ENCODE measurements around the gene MACROD2. TPM values are rescaled to one million over a fixed set of nuclear protein-coding genes. Genes with fewer than 3 reads are reported as not detected.

Gene MACROD2
- polyA plus RNA-seq, 4 donors, result 13.0 to 15.9 (median 14.0) TPM

DNA sequence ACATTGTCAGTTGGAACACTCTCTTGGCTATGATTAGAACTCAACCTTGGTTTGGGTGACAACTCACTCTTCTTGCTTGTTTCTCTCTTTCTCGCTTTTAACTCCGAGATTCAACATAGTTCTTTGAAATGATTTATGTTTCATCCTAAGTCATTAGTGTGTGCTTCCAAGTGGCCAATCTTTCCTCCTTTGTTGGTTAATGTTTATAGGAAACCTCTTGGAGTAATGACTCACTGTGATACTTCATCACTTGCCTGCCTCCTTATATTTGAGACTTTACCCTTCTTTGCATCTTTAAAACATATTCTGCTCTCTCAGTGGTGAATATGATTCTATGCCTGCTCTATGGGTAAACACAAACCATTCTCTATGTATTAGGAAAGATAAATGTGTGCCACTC is 621.8 kb downstream of the MACROD2 start:
- DNase-seq (ENCODE audit: low read depth in 4 of 4, low spot score in 2 of 4), result peak in 1 of 4 donors; percentile 8

DNA sequence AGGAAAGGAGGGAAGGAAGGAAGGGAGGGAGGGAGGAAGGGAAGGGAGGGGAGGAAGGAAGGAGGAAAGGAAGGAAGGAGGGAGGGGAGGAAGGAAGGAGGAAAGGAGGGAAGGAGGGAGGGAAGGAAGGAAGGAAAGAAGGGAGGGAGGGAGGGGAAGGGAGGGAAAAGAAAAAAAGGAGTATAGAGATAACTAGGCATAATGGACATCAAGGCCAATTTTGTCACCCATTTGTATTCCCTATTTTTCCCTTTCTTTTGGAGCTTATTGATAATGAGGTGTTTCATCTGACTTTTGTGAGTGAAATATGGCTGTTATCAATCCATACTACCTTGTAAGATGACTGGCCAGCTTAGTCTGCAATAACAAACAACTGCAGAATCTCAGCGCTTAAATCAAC is 624.1 kb downstream of the MACROD2 start:
- DNase-seq (ENCODE audit: low read depth in 4 of 4, low spot score in 2 of 4), result no peak

DNA sequence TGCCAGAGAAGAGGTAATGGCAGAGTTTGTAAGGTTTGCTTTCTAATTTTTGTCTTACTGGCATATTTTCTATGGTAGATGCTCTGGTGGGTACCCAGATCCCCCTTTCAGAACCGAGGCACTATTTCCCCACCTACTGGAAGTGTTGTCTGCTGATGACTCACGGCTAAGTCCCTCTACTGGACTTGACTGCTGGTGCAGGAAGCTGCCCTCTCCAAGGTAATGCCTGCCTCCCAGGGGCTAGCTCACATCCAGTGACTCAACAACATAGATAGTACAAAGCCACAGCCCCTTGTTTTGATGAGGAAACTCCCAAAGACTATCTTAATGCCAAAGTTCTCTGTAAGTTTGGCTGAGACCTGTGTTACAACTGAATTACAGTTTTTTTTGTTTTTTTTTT is 627.5 kb downstream of the MACROD2 start:
- no peak for DNase-seq (ENCODE audit: low read depth in 4 of 4, low spot score in 2 of 4)

DNA sequence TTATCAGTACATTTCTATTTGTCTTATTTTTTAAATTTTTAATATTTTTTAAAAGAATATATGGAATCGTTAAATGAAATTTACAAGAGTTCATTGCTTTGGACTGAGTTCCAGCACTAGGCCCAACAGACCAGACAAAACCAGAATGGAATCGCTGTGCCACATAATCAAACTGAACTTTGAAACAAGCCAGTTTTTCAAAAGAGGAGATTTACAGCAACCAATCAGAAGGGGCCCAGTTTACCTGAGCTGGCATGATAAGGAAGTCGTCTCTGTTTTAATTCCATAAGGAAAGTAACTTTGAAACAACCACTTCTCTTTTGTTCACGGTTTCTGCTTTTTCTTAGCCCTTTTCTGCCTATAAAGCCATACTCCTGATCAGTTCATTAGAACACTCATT is 635.7 kb downstream of the MACROD2 start:
- DNase-seq (ENCODE audit: low read depth in 4 of 4, low spot score in 2 of 4), result no peak

DNA sequence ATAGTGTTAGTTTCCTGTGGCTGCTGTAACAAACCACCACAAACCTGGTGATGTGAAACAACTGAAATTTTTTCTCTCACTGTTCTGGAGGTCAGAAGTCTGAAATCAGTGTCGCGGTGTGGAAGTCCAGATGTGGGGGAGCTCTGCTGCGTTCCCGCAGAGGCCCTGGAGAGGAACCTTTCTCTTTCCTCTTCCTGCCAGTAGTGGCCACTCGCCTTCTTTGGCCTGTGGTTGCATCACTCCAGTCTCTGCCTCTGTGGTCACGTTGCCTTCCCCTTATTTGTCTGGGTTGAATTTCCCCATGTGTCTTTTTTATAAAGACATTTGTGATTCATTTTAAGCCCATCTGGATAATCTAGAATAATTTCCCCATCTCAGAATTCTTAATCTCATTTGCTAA is 637.6 kb downstream of the MACROD2 start:
- DNase-seq (ENCODE audit: low read depth in 4 of 4, low spot score in 2 of 4), result no peak

DNA sequence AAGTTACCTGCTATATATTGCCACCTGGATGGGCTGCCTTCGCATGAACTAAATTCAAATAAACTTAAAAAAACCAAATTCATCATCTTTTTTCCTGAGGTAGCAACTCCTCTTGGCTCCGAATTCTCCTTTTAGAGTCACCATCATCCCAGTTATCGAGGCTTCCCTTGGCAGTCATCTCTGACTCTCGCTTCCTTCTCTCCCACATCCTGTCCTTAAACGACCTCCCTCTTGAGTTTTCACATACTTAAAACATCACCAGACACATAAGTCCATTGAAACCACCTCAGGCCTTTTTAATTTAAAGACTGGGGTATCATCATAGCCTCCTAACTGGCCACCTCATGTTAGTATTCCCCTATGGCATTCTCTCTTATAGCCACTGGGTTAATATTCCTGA is 638.2 kb downstream of the MACROD2 start:
- DNase-seq (ENCODE audit: low read depth in 4 of 4, low spot score in 2 of 4), result no peak

DNA sequence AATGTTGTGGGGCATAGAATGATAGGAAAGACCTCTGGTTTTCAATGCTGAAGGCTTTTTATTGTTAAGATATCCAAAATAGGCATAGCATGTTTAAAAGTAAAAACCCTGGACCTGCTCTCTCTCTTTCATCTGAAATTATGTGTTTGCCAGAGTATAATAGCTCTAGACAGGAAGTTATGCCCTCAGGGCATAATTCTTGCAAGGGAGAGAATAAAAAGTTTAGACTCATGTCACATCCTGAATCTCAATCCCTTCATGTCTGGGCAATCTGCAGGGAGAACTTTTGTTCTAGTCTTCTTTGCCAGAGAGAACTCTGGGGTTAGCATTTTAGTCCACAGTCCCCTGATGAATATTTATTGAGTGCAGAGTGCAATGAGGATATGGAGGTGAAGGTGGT is 639.3 kb downstream of the MACROD2 start:
- DNase-seq (ENCODE audit: low read depth in 4 of 4, low spot score in 2 of 4), result no peak

DNA sequence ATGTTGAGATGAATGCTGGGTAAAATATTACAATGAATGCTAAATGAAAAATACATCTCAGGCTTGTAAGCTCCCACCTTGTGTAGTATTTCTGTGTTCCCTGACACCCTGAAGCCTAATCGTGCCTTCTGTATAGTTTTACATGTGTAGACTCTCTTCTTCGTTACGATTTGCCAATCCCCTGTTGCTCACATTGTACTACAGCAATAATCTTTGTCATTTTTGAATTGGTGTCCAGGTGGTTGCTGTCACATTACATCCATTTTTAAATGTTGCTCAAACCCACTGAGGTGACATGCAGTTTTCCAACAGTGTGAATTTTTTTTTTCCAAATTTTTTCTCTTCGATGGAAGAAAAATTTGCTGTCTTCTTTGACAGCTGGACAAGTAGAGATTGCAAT is 642.1 kb downstream of the MACROD2 start:
- DNase-seq (ENCODE audit: low read depth in 4 of 4, low spot score in 2 of 4), result no peak

DNA sequence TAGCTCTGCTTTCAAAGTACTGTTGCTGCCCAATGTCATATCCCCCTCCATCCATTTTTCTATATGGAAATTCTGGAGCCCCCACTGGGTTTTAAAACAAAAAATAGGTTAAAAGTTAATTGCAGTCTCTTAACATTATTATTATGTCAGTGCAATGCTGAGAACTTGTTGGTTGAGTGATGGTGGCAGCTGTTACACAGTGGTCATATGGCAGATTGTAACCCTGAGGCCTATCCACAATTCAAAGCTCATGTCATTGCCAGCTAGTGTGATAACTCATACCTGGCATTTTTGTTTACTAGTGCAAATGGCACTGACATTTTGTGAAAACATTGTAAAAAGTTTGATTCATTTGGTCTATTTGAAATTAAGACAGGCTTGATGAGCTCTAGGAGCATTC is 647.8 kb downstream of the MACROD2 start:
- DNase-seq (ENCODE audit: low read depth in 4 of 4, low spot score in 2 of 4), result no peak

DNA sequence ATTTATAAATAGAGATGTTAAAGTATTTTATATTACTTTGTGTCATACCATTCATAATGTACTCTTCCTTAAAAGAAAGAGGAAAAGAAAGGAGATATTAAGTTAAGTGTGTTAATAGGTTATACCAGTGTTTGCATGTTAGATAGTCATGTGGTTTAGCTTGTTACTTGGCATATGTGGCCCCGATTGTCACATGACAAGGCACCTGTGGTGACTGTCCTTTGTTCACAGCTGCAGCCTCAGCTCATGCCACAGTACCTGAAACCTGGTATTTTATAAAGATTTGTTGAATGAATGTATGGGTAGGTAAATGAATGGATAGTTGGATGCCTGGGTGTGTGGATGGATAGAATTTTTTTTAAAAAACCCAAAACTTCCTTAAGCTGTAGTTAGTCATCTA is 648.2 kb downstream of the MACROD2 start:
- DNase-seq (ENCODE audit: low read depth in 4 of 4, low spot score in 2 of 4), result no peak

DNA sequence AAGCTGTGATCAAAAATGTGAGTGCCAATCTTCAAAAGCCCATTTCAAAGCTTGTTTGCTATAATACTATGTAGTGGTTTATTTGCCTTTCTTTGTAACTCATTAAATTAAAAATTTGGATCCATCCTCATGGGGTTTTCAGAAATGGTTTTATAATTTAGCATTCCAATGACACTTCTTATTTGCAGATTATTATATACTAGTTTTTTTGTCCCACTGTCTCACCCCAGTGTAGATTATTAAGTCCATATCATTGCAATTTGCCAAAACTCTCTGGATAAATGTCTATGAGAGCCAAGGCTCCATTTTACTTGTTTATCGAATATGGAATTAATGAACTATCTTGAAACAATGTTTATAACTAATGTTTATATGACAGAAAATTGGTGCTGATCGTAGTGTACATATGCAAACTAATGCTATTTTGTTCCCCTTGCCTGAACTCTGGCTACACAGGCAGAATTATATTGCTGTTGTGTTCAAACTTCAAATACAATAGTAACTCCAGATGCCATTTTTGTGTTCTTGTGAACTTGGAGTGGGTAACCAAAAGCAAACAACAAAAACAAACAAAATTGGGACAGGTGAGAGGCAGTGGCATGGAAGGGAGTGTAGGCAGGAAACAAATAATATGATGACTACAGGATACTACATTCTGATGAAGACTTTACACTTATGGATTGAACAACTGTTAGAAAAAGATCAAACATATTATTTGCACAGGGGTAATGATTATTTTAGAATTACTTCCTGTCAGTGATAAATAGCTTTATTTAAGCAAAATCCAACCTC is 649.2 kb downstream of the MACROD2 start:
- no peak for DNase-seq (ENCODE audit: low read depth in 4 of 4, low spot score in 2 of 4)

DNA sequence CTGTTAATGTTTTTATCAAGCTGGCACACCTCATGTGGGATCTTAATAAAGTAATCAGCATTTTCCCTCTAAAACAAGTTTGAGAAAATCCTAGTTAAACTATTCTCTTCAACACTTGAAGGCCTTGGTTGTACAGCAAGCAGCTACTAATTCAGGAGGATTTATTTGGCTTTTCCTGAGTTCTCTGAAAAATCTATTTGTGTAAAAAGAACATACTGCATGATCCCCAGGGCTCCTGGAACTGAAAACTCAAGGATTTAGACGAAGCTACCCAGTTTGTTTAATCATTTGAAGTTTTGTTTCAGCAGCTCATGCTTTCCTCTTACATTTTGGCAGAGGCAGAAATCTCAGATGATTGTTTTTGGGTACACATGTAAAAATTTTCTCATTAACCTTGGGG is 651.7 kb downstream of the MACROD2 start:
- no peak for DNase-seq (ENCODE audit: low read depth in 4 of 4, low spot score in 2 of 4)

DNA sequence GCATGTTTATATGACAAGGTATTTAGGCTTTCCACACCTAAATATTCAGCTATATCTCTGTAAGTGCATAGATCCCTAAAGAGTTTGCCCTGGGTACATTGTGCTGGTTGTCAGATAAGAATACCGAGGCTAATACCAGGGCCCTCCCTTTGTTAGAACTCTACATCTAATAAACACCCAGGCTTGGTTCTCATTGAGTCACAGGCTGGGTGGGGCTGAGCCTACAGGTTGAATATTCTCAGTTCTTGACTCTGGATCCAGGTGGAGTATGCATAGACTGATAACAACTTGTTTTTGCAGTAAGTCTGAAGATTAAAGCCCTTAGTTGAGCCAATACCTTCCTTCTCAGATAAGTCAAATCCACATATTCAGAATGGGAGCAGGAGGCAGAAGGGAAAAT is 654.3 kb downstream of the MACROD2 start:
- no peak for DNase-seq (ENCODE audit: low read depth in 4 of 4, low spot score in 2 of 4)

DNA sequence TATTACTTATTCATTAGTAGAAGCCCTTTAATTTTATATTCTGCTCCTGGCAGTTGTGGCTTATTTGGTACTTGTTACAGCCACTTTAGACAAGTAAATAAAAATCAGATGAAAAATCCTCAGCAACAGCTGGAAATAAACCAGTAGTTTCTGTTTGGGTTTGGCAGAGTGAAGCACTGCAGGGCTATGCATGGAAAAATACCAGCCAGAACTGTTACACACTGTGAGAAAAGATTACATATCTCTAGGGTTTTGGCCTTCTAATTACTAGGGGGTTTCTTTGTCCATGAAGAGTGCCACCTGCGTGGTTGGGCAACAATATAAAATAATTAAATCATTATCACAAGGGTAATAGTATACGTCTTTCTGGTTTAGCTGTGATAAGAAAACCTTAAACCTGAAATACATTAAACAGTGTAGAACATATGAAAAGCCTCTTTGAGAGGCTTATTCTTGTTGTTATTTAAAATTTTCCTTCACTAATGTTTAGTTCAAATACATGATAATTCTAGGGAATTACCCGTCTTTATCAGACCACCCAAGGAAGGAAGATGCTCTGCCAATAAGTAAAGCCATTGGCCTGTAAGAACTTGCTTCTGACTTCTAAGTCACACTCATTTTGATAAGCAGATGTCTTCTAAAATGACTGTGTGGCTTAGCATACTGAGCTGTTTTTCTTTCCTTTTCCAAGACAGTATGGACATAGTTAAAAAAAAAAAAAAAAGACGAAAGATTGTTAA is 662.1 kb downstream of the MACROD2 start:
- DNase-seq (ENCODE audit: low read depth in 4 of 4, low spot score in 2 of 4), result no peak

DNA sequence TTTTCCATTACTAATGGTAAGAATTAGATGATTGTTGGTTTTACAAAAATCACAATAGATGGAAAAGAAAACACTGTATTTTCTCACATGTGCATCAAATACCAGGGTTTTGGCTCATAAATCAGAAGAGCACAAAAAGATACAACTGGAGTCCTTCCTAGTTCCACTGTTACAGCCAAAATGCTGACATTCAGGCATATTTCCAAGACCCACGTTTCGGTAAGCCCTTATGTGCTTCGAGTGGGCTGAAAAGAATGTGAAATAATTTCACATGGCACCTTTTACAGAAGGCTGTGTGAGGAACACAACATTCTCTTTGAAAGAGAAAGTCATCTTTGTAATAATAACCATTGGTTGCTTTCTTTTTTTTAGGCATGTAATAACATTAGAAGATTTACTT is 668.8 kb downstream of the MACROD2 start:
- no peak for DNase-seq (ENCODE audit: low read depth in 4 of 4, low spot score in 2 of 4)

DNA sequence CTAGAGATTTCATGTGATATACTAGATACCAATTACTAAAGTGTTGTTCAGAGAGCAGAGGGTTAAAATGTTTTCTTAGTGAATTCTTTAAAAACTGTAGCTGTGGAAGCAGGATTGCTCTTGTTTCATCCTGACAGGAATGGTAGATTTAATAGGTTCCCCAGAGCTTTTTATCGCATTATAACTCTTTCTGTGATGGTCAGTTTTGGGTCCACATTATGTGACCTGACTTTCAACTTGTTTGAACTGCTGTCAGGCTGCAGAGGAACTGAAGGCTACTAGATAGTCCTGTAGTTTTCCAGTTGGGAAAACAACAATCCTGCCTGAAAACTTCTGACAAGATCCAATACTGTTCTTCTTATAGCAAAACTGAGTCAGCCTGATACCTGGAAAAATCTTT is 671.4 kb downstream of the MACROD2 start:
- no peak for DNase-seq (ENCODE audit: low read depth in 4 of 4, low spot score in 2 of 4)

DNA sequence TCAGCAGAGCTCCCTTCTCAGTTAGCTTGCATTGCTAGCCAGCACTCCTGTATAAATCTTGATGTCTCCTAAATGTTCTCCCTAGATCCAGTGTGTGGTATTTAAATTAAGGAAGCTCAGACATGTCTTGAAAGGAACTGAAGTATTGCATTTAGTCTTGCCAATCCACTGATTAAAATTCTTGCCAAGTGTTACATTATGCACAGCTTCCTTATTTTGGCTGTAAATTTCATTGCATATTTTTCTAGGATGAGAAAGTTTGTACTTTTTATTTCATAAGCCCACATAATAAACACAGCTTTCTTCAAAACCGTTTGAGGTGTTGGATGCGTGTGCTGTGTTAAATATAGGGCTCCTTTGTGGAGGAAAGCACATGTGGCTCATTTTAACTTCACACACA is 671.9 kb downstream of the MACROD2 start:
- DNase-seq (ENCODE audit: low read depth in 4 of 4, low spot score in 2 of 4), result no peak

DNA sequence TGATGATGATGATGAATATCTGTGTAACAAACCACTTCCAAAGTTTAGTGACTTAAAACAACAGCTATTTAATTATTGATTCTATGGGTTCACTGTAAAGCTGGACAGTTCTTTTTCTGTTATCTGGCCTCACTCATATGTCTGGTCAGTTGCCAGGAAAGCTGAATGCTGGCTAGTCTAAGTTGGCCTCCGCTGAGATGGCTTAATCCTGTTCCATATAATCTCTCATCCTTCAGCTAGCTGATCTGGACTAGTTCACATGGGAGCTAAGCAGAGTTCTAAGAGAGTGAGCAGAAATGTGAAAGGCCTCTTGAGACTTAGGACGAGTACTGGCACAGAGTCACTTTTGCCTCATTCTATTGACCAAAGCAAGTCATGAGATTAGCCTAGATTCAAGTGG is 676.8 kb downstream of the MACROD2 start:
- DNase-seq (ENCODE audit: low read depth in 4 of 4, low spot score in 2 of 4), result no peak

DNA sequence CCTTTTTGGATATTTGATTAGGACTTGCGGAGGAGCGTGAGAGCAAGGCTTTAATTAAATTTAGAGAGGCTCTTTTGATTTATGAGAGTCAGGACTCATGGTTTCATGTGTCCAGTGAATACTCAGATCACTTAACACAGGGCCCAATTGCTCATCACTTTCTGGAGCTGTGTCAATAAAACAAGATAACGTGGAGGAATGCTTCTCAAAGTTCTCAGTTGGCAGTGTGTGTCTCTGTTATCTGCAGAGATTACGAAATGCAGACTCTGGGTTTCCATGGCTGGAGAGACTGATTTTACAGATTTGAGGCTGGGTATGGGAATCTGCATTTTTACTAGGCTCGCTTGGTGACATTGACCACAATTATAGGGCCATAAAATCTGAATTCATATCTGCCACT is 677.8 kb downstream of the MACROD2 start:
- no peak for DNase-seq (ENCODE audit: low read depth in 4 of 4, low spot score in 2 of 4)

DNA sequence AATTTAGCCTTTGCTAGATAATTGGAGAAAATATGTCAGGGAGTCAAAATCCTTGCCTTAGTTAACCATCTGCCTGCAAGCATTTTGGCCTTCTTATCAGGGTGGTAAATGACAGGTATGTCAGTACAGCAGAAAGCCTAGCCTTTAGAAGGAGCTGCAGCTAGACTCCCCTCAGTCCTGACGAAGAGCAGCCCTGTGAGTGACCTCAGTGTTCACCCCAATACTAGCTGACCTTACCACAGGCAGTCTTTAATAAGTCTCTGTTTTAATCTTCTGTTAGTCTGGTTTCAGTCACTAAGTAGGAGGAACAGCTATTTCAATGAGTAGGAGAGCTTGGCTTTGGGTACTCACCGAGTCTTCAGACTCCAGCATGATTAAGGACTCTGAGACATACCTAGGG is 682.1 kb downstream of the MACROD2 start:
- DNase-seq (ENCODE audit: low read depth in 4 of 4, low spot score in 2 of 4), result no peak

DNA sequence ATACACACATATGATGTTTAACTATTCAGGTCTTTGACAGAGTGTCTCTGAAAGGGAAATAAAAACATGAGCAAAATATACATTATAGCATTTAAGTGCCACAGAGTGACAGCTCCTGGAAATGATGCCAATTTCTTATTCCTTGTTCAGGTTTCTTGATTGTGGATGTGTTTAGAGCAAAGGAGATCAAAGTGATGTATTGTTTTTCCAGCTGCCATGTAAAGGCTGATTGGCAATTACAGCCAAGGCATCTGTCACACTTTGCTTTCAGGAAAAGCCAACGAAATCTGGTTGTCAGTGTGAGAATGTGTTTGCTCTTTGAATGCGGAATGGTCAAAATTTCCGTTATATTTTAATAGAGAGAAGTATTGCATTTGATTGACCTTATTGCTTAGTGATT is 689.9 kb downstream of the MACROD2 start:
- DNase-seq (ENCODE audit: low read depth in 4 of 4, low spot score in 2 of 4), result no peak

DNA sequence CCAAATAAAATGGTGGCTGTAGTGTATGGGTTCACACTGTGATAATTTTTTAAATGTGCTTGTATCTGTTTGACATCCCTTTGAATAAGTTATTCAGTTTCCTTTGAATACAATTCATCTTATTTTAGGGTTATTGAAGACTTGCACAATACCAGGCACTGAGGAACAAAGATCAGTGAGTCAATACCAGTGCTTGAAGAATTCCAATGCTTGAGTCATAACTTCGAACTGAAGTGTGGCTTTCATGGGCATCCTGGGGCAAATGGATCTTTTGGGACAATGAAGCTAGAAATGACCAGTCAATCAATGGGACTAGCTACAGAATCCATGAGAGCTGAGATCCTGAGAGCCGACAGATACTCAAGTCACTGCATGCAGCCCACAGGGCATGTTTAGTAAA is 692.0 kb downstream of the MACROD2 start:
- DNase-seq (ENCODE audit: low read depth in 4 of 4, low spot score in 2 of 4), result no peak

Data from left renal cortex interstitium (tissue), 4 donors.